GM18868 (cell line): Measurements from ENCODE around the gene SERPINB8.

Experiments used
- ATAC-seq: cut with Tn5 transposase; IDR thresholded peaks from one replicate; pipeline ENCODE4 v1.9.1; 2021; ENCODE audit warnings: mild to moderate bottlenecking, moderate library complexity; ENCODE audit not compliant: unreplicated experiment

SERPINB8 gene

GRCh38 chr18:63963615-63964256 is 6.1 kb upstream of the SERPINB8 start:
- peak; percentile 87 for ATAC-seq

GRCh38 chr18:63964908-63965307 is 5.0 kb upstream of the SERPINB8 start:
- ATAC-seq = no peak

GRCh38 chr18:63965716-63966330 is 4.1 kb upstream of the SERPINB8 start:
- ATAC-seq = no peak

GRCh38 chr18:63970809-63971205 is 926 bp downstream of the SERPINB8 start:
- no peak for ATAC-seq

DNA sequence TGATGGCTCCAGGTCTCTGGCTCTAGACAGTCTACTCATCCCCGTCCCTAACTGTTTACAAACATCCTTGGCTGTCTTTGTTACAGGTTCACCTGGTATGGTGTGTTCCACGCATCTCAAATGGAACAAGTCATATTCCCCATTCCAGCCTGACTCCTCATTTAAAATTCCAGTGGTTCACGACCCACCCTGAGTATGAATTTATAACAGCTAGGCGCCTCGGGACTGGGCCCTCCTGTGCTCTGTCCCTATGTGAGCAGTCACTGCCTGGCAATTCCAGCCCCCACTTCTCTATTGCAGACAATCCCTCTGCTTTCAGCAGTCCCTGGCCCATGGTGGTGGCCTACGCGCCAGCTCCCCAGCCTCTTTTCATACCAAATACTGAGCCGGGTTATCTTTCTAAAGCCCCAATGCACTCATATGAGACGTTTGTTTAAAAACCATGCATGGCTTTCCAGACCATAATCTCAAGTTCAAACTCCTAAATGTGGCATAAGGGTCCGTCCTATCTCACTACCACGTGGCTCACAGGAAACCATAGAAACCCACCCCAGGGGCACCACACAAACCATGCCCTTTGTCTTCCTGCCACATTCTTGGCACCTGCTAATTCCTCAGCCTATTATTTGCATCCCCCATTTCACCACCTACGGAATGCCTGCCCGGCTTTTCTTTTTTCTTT is 1.6 kb downstream of the SERPINB8 start:
- ATAC-seq = no peak

DNA sequence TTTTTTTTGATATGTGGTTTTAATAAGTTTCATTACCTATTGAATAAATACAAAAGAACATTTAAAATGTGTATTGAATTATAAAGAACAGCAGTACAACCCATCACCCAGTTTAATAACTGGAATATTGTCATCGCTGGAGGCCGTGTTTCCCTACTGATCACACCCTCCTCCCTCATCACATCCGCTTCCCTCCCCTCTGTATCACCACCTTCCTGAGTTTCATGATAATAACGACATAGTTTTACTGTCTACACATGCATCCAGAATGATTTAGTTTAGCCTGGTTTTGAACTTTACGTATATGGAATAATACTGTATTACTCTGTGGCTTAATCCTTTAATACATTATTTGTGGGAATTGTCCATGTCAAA is 2.1 kb downstream of the SERPINB8 start:
- no peak for ATAC-seq

- no peak for ATAC-seq
Measured at GRCh38 chr18:63974991-63975390, 5.1 kb downstream of the SERPINB8 start.

- ATAC-seq = no peak
Measured at GRCh38 chr18:63975628-63976027, 5.7 kb downstream of the SERPINB8 start.

DNA sequence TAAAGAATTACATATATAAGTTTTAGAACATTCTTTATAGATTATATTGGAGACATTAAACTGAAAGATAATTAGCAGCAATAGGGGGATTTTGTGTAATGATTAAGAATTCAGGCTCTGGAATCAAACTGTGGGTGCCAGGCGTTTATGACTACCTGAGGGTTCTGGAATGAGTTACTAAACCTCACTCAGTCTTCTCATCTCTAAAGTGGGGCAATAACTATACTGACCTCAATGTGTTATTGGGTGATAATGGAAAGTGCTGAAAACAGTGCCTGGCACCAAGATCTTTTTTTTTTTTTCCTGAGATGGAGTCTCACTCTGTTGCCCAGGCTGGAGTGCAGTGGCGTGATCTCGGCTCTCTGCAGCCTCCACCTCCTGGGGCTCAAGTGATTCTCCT is 7.2 kb downstream of the SERPINB8 start:
- no peak for ATAC-seq

- no peak for ATAC-seq
Measured at GRCh38 chr18:63979409-63979920, 9.6 kb downstream of the SERPINB8 start.

DNA sequence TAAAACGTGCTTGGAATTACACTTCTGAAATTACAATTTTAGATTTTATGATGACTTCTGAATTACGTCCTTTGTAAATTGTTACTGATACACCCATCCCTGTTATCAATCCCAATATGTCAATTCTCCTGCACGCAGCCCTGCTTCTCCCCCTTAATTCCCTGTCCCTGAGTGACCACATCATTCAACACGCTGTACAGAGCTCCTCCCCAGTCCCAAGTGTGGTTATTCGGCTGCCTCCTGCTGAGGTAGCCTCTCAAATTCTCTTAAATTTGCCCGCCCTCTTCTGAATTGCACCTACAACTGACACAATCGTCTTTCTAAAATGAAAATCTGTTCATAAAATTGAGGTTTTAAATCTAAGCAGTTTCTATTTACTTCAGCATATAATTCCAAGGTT is 10.1 kb downstream of the SERPINB8 start:
- ATAC-seq = no peak

- ATAC-seq = no peak
Measured at GRCh38 chr18:63980896-63981460, 11.1 kb downstream of the SERPINB8 start.

GRCh38 chr18:63981719-63982118 is 11.8 kb downstream of the SERPINB8 start:
- peak; percentile 62 for ATAC-seq

GRCh38 chr18:63982361-63982760 is 12.5 kb downstream of the SERPINB8 start:
- no peak for ATAC-seq

- ATAC-seq = no peak
Measured at GRCh38 chr18:63986885-63987284, 17.0 kb downstream of the SERPINB8 start.

DNA sequence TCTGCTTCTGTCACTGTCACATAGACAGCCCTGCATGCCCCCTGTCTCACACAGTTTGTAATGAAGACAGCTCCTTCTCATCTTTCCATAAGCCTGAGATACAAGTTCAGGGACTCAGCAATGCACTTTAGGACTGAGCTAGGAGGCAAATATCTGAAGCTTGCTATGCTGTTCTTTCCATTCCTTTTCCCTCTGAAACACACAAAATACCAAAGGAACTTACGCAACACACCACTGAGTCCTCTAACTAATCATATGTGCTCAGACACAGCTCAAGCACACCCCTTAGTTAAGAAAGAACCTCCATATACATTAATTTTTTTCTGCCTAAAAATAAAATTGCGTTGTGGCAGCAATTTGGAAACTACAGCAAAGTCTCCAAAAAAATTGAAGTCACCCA is 17.9 kb downstream of the SERPINB8 start:
- no peak for ATAC-seq

DNA sequence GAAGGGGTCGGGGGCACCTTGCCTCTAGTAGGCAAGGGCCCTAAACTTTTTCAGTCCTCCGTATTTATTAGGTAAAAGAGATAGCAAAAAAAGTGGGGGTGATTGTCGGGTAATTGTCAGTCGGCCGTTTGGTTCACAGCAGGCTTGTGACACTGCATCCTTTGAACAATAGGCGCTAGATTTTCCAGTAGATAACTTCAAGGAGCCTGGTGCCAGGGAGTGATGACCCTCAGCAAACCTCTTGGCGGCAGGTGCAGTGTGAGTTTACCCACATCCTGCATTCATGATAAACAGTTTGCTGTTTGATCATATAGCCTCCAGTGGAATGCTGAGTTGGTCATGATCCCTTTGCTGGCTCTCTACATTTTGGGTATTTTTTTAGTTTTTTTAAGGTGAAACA is 22.9 kb downstream of the SERPINB8 start:
- no peak for ATAC-seq

DNA sequence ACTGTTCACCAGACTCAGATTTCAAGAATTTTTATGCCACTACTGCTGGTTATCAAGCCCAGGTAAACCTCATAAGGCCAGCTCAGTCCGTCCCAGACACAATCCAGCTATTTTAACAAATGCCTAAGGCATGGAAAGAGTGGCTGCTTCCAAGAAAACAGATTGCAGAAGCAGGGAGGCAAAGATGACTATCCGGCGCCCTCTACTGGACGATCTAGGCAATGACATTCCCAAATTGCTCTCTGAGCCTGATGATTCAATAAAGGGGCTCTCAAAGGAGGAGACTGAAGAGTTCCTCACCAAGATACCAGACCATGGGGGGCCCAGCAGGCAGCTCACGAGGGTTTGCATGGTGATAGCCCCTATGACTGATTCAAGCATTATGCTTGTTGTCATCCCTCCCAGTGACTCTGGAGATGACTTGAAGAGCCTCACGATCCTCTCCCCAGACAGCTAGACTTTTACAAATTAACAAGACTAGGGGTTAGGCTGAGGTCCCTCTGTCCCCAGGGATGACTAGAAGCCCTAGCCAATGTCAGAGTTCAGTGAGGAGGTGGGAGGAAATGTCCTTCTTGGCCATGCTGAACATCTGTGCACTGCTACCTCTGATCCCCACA is 25.0 kb downstream of the SERPINB8 start:
- peak; percentile 56 for ATAC-seq

- no peak for ATAC-seq
Measured at GRCh38 chr18:63997041-63997440, 27.2 kb downstream of the SERPINB8 start.

GRCh38 chr18:63997606-63998005 is 27.7 kb downstream of the SERPINB8 start:
- no peak for ATAC-seq

DNA sequence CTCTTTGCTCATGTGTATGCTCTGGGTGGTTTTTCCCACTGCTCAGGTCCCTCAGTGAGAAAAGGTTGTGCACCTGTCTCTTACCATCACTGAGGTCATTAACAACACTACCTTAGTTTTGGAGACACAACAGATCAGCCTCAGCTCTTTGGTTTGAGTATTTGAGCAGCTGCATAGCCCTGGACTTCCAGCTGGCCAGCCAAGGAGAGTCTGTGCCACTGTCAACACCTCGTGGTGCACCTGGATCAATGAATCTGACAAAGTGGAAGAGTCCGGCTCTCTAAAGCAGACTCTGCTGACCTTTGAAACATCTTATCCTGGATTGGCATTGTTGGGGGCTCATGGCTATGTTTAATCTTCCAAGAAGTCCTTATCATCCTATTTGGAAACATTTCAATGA is 30.0 kb downstream of the SERPINB8 start:
- ATAC-seq = no peak
